HG02642 (cell line): Measurements from ENCODE around the gene IGF2BP2.
"Not testable (repeated sequence)": the region's sequence is repeated elsewhere in the genome, so short reads cannot be mapped to it uniquely, and the experiment has no call there.

ENCODE experiments used
- ATAC-seq: cut with Tn5 transposase; IDR thresholded peaks from one replicate; pipeline ENCODE4 v1.9.1; 2021; ENCODE audit warnings: mild to moderate bottlenecking; ENCODE audit not compliant: unreplicated experiment, poor library complexity

Gene IGF2BP2

DNA sequence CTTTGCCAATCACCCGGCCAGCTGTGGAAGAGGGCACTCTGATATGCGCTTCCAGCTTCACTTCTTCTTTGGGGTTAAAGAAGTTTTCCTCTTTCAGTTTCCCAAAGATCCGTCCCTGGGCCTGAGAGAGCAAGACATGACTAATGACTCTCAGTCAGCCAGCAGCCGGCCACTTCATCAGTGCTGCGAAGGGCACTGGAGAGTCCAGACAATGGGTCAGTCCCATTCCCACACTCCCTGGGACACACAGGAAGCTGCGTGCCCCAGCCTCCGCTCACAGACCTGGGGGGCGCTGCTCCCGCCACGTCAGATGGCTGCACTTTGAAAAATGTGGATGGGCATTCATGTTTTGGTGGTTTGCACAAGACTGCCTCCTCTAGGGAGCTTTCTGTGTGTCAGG is 175.4 kb downstream of the IGF2BP2 start:
- ATAC-seq = no peak

DNA sequence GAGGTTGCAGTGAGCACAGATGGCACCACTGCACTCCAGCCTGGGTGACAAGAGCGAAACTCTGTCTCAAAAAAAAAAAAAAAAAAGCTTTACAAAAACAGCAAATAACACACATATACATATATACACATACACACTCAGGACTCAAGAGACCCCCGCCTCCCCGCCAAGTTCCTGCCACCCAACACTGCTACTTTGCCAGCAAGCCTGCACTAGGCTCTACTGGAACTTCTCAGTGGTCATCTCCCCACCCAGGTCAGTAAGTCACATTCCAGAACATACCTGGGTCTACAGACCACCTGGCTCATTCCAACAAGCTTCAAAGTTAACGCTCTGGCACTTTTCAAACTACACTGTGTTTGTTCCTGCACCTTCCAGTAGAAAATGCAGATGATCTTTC is 176.4 kb downstream of the IGF2BP2 start:
- no peak for ATAC-seq

DNA sequence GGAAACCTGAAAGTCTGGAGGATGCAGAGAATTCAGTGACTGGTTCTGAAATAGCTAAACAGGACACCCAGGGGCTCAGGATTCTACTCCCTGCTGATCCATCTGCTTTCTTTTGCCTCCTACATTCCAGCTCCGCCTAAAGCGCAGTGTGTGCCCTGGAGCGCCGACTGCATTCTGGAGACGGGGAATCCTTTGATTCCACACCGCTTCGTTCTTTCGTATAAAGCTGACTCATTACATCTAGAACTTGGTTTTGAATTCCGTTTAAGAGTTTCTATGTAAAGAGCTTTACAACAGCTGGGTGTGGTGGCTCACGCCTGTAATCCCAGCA is 177.0 kb downstream of the IGF2BP2 start:
- ATAC-seq = no peak

DNA sequence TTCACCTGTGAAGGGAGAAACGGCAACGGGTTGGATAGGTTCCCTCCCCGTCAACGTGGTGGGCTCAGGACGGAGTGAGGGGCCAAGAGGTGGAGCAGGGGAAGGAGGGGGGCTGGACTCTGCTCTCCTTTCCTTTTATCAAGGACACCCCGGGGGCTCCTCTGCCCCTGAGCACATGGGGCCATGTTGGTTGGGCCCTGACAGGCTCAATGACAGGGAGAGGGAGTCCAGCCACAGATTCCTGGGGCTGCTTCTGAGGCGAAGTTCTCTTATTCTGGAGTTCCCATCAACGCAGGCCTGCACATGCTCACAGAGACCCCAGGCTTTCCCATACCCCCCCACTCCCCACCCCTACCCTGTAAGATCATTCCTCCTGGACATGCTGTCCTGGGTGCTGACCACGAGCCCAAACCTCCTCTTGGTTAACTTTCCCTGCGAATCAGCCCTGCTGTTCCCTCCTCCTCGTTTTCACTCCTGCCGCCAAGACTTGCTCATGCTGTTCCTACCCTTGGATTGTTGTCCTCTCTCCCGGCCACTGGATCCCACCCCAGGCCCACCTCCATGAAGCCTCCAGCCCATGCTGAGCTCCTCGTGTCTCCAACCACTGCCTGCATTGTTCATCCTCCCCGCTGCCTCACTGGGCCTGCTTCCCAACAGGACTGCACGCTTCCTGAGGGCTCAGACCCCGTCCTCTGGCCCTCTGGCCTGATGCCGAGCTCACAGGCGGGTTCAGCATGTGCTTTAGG is 177.5 kb downstream of the IGF2BP2 start:
- no peak for ATAC-seq

DNA sequence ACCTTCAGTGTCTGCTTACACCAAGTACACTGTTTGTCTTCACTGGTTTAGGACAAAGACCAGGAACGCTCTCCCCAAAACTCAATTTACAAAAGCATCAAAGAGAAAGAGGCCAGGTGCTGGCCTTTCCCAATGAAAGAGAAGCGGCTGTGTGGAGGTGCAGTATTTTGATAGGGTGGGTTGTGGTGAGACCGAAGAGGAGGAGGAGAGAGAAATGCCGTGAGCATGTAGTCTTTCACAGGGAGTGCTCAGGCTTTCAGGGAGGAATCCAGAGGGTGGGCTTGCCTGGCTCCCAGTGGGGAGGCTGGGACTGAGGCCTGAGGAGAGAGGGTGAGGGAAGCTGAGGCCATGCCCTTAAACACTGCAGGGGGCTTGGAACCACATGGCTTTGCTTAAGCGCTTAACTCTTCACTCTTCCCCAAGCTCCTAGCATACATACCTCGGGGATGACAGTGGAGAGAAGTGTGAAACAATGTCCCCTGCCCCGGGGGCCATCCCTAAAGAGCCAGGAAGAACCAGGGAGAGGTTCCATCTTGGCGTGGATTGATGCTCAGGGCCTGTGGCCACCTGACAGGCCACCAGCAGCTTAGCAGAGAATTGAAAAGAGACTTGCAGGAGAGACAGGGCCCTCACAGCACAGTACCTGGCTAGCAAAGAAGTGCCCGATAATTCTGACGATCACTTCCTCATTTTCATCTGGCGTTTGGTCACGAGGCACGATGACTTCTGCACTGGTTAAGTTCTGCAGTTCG is 178.3 kb downstream of the IGF2BP2 start:
- no peak for ATAC-seq

DNA sequence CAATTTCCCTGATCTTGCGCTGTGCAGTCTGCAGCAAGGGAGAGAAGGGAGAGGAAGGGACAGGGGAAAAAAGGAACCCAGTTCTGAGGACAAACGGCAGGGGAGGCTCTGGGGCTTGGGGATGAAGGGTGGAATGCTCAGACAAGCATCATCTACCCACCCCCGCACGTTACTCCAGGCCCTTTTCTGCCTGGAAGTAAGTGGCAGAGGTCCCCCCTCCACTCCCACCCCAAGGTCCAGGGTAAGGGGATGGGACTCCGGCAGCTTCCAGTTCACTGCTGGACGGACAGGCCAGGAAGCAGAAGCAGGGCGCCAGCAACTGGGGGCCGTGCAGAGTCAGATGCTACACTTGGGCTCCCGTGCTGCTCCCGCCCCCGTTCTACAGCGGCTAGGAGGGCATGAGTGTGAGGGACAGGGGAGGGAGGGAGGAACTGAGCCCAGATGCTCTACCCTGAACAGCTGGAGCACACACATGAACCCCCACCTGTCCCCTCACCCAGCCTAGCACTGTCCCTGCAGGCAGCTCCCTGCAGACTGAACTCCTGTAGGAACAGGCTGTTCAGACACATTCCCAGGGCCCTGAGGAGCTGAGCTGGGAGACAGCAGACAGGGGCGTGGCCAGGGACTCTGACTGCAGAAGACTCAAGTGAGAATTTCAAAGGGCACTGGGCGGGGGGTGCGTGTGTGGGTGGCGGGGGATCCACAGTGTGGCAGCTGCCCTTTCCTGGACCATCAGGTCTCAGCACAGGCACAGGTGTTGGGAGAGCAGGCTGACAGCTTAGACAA is 179.1 kb downstream of the IGF2BP2 start:
- ATAC-seq = no peak

DNA sequence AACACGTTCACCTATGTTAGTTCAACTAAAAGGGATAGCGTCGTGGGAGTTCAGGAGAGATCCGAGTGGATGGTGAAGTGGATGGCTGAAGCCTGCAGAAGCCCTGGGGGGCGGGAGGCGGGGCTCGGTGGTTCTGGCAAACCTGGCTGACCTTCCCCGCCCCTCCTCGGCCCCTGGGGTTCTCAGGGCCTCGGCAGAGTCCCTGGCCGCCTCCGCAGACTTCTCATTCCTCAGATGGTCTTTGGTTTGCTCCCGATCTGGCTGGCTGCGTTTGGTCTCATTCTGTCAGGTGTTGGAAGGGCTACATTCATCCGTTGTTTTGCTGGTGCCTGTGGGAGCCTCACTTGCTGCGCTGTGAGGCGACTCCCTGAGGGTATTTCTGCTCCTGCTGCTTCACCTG is 179.7 kb downstream of the IGF2BP2 start:
- ATAC-seq = not testable (repeated sequence)

DNA sequence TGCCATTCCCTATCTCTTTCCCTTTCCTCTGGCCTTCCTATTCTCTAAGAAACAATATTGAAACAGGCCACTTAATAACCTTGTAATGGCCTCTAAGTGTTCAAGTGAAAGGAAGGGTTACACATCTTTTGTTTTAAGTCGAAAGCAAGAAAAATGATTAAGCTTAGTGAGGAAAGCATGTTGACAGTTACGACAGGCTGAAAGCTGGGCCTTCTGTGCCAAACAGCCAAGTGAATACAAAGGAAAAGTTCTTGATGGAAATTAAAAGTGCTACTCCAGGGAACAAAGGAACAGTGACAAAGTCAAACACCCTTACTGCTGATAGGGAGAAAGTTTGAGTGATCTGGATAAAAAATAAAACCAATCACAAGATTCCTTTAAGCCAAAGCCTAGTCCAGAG is 184.5 kb downstream of the IGF2BP2 start:
- no peak for ATAC-seq

DNA sequence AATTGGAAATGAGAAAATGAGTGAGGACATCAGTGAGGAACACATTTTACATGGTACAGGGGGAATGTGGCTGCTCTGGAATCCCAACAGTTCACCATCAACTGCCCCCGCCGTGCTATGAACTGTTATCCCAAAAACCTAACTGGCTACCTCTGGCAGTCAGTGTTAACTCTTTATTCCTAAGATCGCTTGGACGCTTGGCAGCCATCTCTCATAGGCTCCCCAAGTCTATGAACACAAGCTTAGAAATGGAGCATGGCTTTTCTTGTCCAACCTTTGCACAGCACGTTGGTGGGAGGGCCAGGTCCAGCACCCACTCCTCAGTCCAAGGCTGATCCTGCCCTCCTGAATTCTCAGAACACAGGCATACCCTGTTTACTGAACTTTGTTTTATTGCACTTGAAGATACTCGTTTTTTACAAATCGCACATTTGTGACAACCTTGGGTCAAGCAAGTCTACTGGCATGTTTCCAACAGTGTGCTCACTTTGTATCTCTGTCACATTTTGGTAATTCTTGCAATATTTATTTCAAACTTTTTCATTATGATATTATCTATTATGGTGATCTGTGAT is 185.1 kb downstream of the IGF2BP2 start:
- no peak for ATAC-seq

DNA sequence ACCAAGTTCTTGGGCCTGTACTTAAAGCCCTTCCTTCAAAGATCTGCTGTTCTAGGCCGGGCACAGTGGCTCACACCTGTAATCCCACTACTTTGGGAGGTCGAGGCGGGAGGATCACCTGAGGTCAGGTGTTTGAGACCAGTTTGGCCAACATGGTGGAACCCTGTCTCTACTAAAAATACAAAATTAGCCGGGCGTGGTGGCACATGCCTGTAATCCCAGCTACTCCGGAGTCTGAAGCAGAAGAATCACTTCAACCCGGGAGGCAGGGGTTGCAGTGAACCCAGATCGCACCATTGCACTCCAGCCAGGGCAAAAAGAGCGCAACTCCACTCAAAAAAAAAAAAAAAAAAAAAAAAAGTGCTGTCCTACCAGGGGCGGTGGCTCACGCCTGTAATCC is 186.2 kb downstream of the IGF2BP2 start:
- ATAC-seq = not testable (repeated sequence)

DNA sequence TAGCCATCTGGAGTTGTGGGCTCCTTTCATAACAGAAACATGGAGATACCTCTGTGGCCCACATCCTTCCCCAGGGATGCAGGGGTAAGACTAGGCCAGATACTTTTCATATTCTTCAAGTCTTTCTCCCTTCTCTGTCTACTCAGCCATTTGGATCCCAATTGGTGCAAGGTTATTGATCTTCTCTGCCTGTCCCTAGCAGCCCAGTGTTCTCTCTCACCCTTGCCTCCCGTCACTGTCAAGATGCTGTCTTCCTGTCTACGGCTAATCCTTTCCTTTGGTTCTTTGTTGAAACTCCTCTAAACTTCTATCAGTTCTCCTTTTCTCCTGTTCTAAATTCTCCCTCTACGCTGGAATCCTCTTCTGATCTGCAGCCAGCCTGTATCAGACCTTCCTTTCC is 187.5 kb downstream of the IGF2BP2 start:
- no peak for ATAC-seq

DNA sequence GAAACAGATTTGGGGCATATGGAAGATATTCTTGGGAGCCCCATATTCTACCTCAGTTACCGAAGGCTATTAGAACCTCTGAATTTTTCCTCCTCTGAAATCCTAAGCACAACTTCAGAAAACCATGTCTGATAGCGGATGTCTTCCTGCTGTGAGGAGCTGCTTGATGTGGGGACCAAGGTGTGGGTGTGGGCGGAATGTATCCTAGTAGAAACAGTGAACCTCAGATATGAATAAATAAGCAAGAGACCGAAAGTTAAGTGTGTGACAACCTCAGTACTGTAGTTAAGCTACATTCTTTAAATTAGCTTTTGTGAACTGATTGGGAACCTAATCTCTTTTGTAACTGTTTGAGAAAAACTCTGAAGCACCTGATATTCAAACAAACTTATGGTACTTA is 191.8 kb downstream of the IGF2BP2 start:
- no peak for ATAC-seq

DNA sequence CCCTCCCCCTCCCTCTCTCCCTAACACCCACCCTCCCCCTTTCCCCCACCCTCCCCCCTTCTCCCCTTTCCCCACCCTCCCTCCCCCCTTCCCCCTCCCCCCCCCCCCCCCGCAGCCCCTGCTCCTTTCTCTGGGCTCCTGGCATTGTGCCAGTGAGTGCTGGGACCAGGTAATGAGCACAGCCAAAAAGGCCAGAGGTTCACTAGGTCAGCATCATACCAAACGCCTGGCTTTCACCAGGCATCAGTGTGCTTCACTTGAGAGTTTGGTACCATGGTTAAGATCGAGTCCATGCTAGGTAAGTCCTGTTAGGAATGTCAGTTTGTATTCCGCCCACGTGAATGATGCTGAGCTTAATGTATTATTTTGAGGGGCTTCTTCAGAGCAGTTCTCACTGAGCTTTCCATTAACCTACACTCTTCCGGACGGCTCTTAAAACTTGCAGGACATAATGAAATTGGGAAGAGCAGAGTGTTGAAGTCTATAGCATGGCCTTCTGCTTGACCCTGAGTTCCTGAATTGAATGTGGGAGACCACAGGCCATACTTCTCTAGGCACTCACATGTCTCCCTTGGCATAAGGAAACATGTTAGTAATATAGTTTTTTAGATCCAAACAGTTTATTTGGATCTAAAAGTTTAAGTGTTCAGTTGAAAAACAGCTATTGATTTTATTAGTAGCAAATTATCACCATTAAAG is 193.2 kb downstream of the IGF2BP2 start:
- ATAC-seq = no peak

DNA sequence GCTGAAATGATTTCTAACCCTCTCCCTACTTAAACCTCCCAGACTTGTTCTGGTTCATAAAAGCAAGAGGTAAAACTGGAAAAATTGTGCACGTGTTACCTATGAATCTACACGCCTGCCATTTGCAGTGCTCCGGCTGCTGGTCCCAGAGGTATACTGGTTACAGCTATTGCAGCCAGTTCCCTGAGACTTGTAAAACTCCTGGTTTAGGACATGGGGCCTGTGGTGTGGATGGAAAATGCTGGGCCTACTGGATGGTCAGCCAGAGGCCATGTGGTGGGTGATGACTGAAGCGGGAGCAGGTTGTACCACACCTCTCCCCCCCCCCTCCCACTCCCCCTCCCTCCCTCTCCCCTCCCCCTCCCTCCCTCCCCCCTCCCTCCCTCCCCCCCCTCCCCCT is 193.7 kb downstream of the IGF2BP2 start:
- ATAC-seq = no peak

DNA sequence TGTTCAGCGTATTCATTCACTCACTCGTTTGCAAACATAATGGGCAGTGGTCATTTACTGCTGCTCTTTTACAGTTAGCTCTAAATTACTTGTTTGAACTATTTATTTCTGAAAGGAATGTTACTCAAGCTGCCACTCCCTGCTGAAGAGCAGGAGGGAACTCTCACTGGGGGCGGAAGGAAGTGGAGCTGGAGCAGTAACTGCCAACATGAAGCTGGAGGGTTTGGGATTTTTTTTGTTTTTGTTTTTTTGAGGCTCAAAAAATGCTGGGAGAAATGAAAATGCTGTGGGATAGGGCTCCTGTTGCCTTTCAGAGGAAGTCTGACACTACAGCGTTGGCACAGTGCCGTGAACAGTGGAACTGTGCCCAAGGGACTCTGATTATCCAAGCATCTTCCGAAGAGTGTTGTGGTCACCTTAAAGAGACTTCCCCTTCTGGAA is 194.6 kb downstream of the IGF2BP2 start:
- no peak for ATAC-seq

DNA sequence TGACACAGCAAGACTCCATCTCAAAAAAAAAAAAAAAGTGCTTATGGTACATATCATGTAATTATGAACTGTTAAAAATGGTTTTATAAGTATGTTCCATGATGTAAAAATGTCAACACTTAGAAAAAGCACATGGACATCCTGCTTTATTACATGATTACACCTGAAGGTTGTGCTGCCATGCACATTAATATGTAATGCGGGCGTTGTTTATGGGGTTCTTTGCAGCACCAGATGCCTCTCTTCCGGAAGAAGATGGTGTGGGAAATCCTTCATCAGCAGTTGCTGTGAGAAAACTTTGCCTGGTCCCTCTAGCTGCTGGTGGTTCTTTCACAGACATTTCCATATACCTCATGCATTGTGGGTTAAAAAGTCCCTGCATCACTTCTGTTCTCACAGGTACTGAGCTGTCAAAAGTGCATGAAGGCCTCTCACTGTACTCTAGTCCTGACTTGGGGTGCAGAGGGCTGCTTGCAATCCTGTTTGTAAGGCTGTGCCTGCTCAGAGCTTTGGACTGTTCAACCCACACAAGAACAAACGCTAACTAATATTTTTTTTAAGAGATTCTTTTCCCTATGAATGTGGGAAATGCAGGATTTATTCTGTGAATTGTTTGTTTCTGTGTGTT is 195.2 kb downstream of the IGF2BP2 start:
- ATAC-seq = no peak

DNA sequence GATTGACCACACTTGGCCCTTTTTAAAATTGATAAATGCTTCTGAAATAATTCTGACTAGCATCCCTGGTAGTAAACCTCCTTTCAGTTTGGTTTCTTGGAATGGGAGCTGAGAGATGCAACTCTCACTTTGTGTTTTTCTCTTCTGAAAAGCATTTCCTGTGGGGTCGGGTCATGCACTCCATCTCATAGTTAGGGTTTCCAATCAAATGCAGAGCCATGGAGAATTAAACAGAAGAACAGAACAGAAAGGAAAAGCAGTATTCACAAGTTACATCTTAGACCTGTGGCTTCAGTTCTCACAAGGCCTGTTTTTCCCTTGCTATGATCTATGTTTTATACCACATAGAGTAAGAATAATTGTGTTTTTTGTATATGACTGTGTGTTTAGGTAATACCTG is 199.1 kb downstream of the IGF2BP2 start:
- ATAC-seq = no peak

DNA sequence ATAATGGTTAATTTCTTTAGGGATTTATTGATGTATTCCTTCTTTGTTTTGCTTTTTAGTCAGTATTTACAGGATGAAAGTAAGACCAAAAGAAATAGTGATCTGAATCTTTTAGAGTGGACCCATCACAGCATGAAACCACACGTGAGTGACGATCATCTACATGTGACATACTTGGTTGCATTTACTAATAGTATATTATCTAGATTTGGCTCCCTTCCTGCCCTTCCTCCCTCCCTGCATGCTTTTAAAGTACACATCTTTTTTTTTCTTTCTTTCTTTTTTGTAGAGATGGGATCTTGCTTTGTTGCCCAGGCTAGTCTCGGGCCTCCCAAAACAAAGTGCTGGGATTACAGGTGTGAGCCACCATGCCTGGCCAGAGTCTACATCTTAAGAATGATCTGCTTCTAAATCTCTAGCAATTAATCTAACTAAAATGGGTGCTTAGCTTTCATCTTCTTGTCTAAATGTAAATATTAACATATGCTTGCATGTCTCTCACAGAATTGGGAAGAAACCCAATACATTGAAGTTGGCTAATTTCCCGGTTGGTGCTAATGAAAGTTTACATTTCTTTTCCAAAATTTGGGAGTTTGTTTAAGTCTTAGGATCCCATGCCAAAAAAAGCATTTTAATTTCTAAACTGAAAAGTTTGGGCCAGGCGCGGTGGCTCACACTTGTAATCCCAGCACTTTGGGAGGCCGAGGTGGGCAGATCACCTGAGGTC is 200.7 kb downstream of the IGF2BP2 start:
- ATAC-seq = no peak

DNA sequence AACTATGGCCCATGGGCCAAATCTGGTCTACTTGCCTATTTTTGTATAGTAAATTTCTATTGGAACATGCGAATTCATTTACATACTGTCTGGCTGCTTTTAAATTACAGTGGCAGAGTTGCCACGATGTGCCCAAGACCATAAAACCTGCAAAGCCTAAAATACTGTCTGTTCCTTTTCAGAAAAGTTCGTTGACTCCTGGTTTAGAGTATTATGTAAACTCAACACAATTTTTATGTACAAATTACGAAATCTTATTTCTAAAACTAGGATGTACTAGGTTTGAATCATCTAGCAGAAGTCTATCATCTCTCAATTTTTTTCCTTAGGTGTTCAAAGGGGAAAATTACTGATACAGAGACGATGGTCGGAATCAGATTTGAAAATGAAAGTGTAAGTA is 211.8 kb downstream of the IGF2BP2 start:
- no peak for ATAC-seq
